ENCODE results near the gene ZNF511.

- TF ChIP-seq, protein P1, sequence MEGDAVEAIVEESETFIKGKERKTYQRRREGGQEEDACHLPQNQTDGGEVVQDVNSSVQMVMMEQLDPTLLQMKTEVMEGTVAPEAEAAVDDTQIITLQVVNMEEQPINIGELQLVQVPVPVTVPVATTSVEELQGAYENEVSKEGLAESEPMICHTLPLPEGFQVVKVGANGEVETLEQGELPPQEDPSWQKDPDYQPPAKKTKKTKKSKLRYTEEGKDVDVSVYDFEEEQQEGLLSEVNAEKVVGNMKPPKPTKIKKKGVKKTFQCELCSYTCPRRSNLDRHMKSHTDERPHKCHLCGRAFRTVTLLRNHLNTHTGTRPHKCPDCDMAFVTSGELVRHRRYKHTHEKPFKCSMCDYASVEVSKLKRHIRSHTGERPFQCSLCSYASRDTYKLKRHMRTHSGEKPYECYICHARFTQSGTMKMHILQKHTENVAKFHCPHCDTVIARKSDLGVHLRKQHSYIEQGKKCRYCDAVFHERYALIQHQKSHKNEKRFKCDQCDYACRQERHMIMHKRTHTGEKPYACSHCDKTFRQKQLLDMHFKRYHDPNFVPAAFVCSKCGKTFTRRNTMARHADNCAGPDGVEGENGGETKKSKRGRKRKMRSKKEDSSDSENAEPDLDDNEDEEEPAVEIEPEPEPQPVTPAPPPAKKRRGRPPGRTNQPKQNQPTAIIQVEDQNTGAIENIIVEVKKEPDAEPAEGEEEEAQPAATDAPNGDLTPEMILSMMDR (IDR thresholded peaks at IDR 0.05) = no peak
- TF ChIP-seq POLR2A (IDR thresholded peaks at IDR 0.05) = no peak
Observed at GRCh38 chr10:133351408-133352318, 42.9 kb downstream of the ZNF511 start.
